Ovary (tissue), 9 donors: Measurements from ENCODE around the gene DUSP22. TPM values are rescaled to one million over a fixed set of nuclear protein-coding genes. Genes with fewer than 3 reads are reported as not detected.
"Not testable (repeated sequence)": the region's sequence is repeated elsewhere in the genome, so short reads cannot be mapped to it uniquely, and the experiment has no call there.

Source experiments
- DNase-seq, 5 donors: peaks; one replicate each; pipeline ENCODE4 v3.0.0-alpha.2; 2019 to 2020
- H3K27ac ChIP-seq, 2 donors: fragments of 200-600 bp; one replicate each; pipeline versions ENCODE4 v1.5.1 to v1.8.0; 2019 to 2022
- H3K27me3 ChIP-seq: fragments of 200-600 bp; one replicate; pipeline ENCODE4 v1.8.0; 2022
- H3K36me3 ChIP-seq: fragments of 200-600 bp; sonication (generic); one replicate; pipeline ENCODE4 v1.5.1; 2019
- H3K4me1 ChIP-seq: one replicate; pipeline ENCODE4 v1.8.1; 2013; ENCODE audit warnings: mild to moderate bottlenecking, moderate library complexity; ENCODE audit not compliant: insufficient read depth
- H3K4me3 ChIP-seq: fragments of 200-600 bp; sonication (generic); one replicate; pipeline ENCODE4 v1.5.1; 2017
- H3K9me3 ChIP-seq, 2 donors: fragments of 200-600 bp in 1 of 2; sonication (generic) in 1 of 2; one replicate each; pipeline versions ENCODE4 v1.5.1 to v1.8.1; 2013 to 2019; ENCODE audit warnings: mild to moderate bottlenecking in 1 of 2, moderate library complexity in 1 of 2
- CTCF ChIP-seq, 3 donors: fragments of 450-650 bp in 2 of 3; fragments of 200-600 bp in 1 of 3; IDR thresholded peaks; one replicate each; pipeline versions ENCODE4 v1.5.1 to v1.8.0; 2016 to 2022; ENCODE audit warnings: antibody characterized with exemption in 3 of 3, mild to moderate bottlenecking in 1 of 3
- EP300 ChIP-seq: sonication (generic); formaldehyde crosslinking; IDR thresholded peaks from one replicate; pipeline ENCODE4 v1.6.1; 2017; ENCODE audit warnings: antibody characterized with exemption
- POLR2A ChIP-seq: fragments of 450-650 bp; IDR thresholded peaks from one replicate; pipeline ENCODE4 v1.6.1; 2017; ENCODE audit warnings: antibody characterized with exemption, mild to moderate bottlenecking, moderate library complexity
- WGBS, 3 donors: extraction: QIAGEN DNeasy Blood & Tissue Kit in 1 of 3; methylation state at CpG; one replicate each; pipeline versions ENCODE4 v1.1.5 to v1.1.7; 2013 to 2017; 5-methylcytosine and 5-hydroxymethylcytosine counted together
- intact Hi-C, 4 donors: fragments of 100-400 bp; cut with DNase I; formaldehyde crosslinking; loops; one replicate each; pipeline versions ENCODE4 v1.11.0 to v1.15.1; 2022 to 2023
- polyA plus RNA-seq, 2 donors: library from polyadenylated mRNA; stranded (reverse); fragments of 200-250 nt in 1 of 2; fragments of 350-450 nt in 1 of 2; fragmentation: Illumina TruSeq in 1 of 2; extraction: RNeasy Lipid Tissue Mini Kit (QIAGEN cat#74804) in 1 of 2; gene quantifications; one replicate each; pipeline ENCODE4 v1.2.3, GENCODE V29; 2013 to 2014
- total RNA-seq, 7 donors: library from RNA; depleted of rRNA in 2 of 7; stranded (reverse); fragments of >200 nt in 2 of 7; fragmentation: NEBNext Ultra II Directional in 3 of 7; extraction: Animal tissue kit (Norgen Biotek cat#: 25700) in 3 of 7; gene quantifications; one replicate each; pipeline versions ENCODE4 v1.1.0 to v1.2.4, GENCODE V29; 2016 to 2023
- donor health status: DM: no; HTN: no; CAD: no; lungs with moderate emphysema.
- donor health status: DM: no; HTN: no; CAD: no.
- donor health status: Bipolar disorder and iron deficiency.
- donor health status: DM: yes; HTN: yes; CAD: no.
- donor health status: DM: no; HTN: no; CAD: no.
- donor health status: DM: yes; HTN: yes; CAD: no.

Gene DUSP22
- total and polyA plus RNA-seq, 9 donors: 24.7 to 35.0 (median 29.3) TPM

GRCh38 chr6:370555-370954, 78.3 kb downstream of the DUSP22 start:
- H3K4me1 ChIP-seq: no peaks in the 10 kb centered on the region
- H3K27ac ChIP-seq: no peak overlapping the region
- WGBS, 3 donors: 68 to 75% (median 71%) methylated on average over 6 of the region's 6 CpGs
- H3K36me3 ChIP-seq: no peaks in the 10 kb centered on the region
- peak in 1 of 5 donors; percentile 16 for DNase-seq
- no peaks in the 10 kb centered on the region for H3K27me3 ChIP-seq
- H3K9me3 ChIP-seq: no peaks in the 10 kb centered on the region
- intact Hi-C loops: no loop called here
- TF ChIP-seq POLR2A: no peak
- TF ChIP-seq CTCF (IDR thresholded peaks at IDR 0.05): no peak
- TF ChIP-seq EP300: no peak
- no peak overlapping the region for H3K4me3 ChIP-seq

- intact Hi-C loops, H3K9me3 ChIP-seq, H3K36me3 ChIP-seq, H3K4me3 ChIP-seq, H3K27ac ChIP-seq, H3K27me3 ChIP-seq, H3K4me1 ChIP-seq: not testable (repeated sequence)
- peak in 1 of 5 donors; percentile 29 for DNase-seq
- WGBS, 3 donors: 63 to 88% (median 85%) methylated on average over 2 of the region's 2 CpGs
Measured at GRCh38 chr6:371851-372250, 79.6 kb downstream of the DUSP22 start.

- H3K9me3 ChIP-seq: no peaks in the 10 kb centered on the region
- H3K27ac ChIP-seq: no peak overlapping the region
- intact Hi-C loops: no loop called here
- no peaks in the 10 kb centered on the region for H3K27me3 ChIP-seq
- DNase-seq: peak in 1 of 5 donors; percentile 30
- no peaks in the 10 kb centered on the region for H3K36me3 ChIP-seq
- no peak for TF ChIP-seq EP300
- TF ChIP-seq CTCF (IDR thresholded peaks at IDR 0.05): no peak
- no peak for TF ChIP-seq POLR2A
- no peak overlapping the region for H3K4me3 ChIP-seq
- H3K4me1 ChIP-seq: no peaks in the 10 kb centered on the region
- WGBS, 3 donors: 62 to 72% (median 70%) methylated on average over 16 of the region's 16 CpGs
Measured at GRCh38 chr6:372336-372911, 80.1 kb downstream of the DUSP22 start.

GRCh38 chr6:373031-373430, 80.7 kb downstream of the DUSP22 start:
- H3K27me3 ChIP-seq: no peaks in the 10 kb centered on the region
- no peak overlapping the region for H3K27ac ChIP-seq
- H3K4me3 ChIP-seq: no peak overlapping the region
- intact Hi-C loops: no loop called here
- no peaks in the 10 kb centered on the region for H3K4me1 ChIP-seq
- no peaks in the 10 kb centered on the region for H3K36me3 ChIP-seq
- no peaks in the 10 kb centered on the region for H3K9me3 ChIP-seq
- WGBS, 3 donors: 74 to 81% (median 77%) methylated on average over 8 of the region's 8 CpGs
- no peak for TF ChIP-seq EP300
- TF ChIP-seq POLR2A: no peak
- TF ChIP-seq CTCF (IDR thresholded peaks at IDR 0.05): no peak
- DNase-seq: peak in 1 of 5 donors; percentile 22

GRCh38 chr6:373773-374724, 81.8 kb downstream of the DUSP22 start:
- H3K27me3 ChIP-seq: no peaks in the 10 kb centered on the region
- no peaks in the 10 kb centered on the region for H3K4me1 ChIP-seq
- peak in 1 of 5 donors; percentile 34 for DNase-seq
- 56 to 62% (median 58%) methylated on average over 26 of the region's 26 CpGs for WGBS, 3 donors
- intact Hi-C loops: no loop called here
- no peak for TF ChIP-seq POLR2A
- no peak for TF ChIP-seq EP300
- no peak for TF ChIP-seq CTCF (IDR thresholded peaks at IDR 0.05)
- no peak overlapping the region for H3K4me3 ChIP-seq
- H3K36me3 ChIP-seq: no peaks in the 10 kb centered on the region
- H3K27ac ChIP-seq: no peak overlapping the region
- no peaks in the 10 kb centered on the region for H3K9me3 ChIP-seq
